C4-2B (cell line): ENCODE data around the gene LSM3.

ENCODE experiments used
- H3K27ac ChIP-seq: fragments of 450-650 bp; 2 replicates; pipeline ENCODE4 v1.5.1; 2017
- CTCF ChIP-seq: fragments of 450-650 bp; conservative IDR thresholded peaks from 2 replicates; pipeline ENCODE4 v1.5.1; 2017; ENCODE audit warnings: mild to moderate bottlenecking
- ZFX ChIP-seq: fragments of 450-650 bp; IDR thresholded peaks from 2 replicates; pipeline ENCODE4 v1.6.1; 2017

The LSM3 gene

GRCh38 chr3:14178247-14179113, at the start of gene LSM3, which contains the start of gene XPC:
LSM3 (plus strand) TSS chr3:14178817; CDS start chr3:14178861, 44 bp downstream.
XPC (minus strand) TSS chr3:14178601; CDS start chr3:14178568, 33 bp downstream.
- TF ChIP-seq ZFX (peak; percentile 85), CTCF (no peak)
- peak within 1 kb of the TSS; percentile 85 for H3K27ac ChIP-seq

GRCh38 chr3:14129296-14129695, 49.3 kb upstream of the LSM3 start:
- TF ChIP-seq CTCF (no peak), ZFX (no peak)
- H3K27ac ChIP-seq: no peak overlapping the region

- no peak for TF ChIP-seq CTCF
- no peak for TF ChIP-seq ZFX
- no peak overlapping the region for H3K27ac ChIP-seq
These were observed 48.4 kb upstream of the LSM3 start for GRCh38 chr3:14130230-14130629.

GRCh38 chr3:14130707-14131106, 47.9 kb upstream of the LSM3 start:
- H3K27ac ChIP-seq: no peak overlapping the region
- TF ChIP-seq ZFX (no peak), CTCF (no peak)

GRCh38 chr3:14131134-14131533, 47.5 kb upstream of the LSM3 start:
- H3K27ac ChIP-seq: no peak overlapping the region
- no peak for TF ChIP-seq CTCF
- no peak for TF ChIP-seq ZFX

GRCh38 chr3:14132120-14132519, 46.5 kb upstream of the LSM3 start:
- no peak overlapping the region for H3K27ac ChIP-seq
- TF ChIP-seq CTCF: no peak
- TF ChIP-seq ZFX: no peak

GRCh38 chr3:14132689-14133088, 45.9 kb upstream of the LSM3 start:
- no peak for TF ChIP-seq CTCF
- no peak for TF ChIP-seq ZFX
- no peak overlapping the region for H3K27ac ChIP-seq
